Measurements from ENCODE around the gene TMEM163.

GRCh38 chr2:134574611-134575330 lies 144.0 kb downstream of the TMEM163 start:
- TF ChIP-seq CTCF (conservative IDR thresholded peaks at IDR 0.05; ENCODE audit: low read length), result no peak
- no peak for TF ChIP-seq EZH2phosphoT487 (IDR thresholded peaks at IDR 0.05; ENCODE audit: borderline replicate concordance, low read depth, low read length)

Data from OCI-LY7 (cell line).